Uterus (tissue), 4 donors: ENCODE measurements around the gene IFT22. TPM values are rescaled to one million over a fixed set of nuclear protein-coding genes. Genes with fewer than 3 reads are reported as not detected.
"Not testable (repeated sequence)": the region's sequence is repeated elsewhere in the genome, so short reads cannot be mapped to it uniquely, and the experiment has no call there.

Source experiments
- DNase-seq, 2 donors: peaks; one replicate each; pipeline ENCODE4 v3.0.0-alpha.2; 2019 to 2020
- H3K27ac ChIP-seq, 2 donors: fragments of 200-600 bp; sonication (generic); 1 replicate in 1 of 2; 2 replicates in 1 of 2; pipeline ENCODE4 v1.5.1; 2016 to 2018
- H3K27me3 ChIP-seq, 2 donors: fragments of 200-600 bp; sonication (generic); one replicate each; pipeline ENCODE4 v1.5.1; 2018 to 2019; ENCODE audit warnings: control low read depth in 1 of 2
- H3K36me3 ChIP-seq, 2 donors: fragments of 200-600 bp; sonication (generic); one replicate each; pipeline ENCODE4 v1.5.1; 2019; ENCODE audit warnings: control low read depth in 1 of 2
- H3K4me1 ChIP-seq, 2 donors: fragments of 200-600 bp; sonication (generic); one replicate each; pipeline ENCODE4 v1.5.1; 2018 to 2019; ENCODE audit warnings: control low read depth in 1 of 2
- H3K4me3 ChIP-seq, 2 donors: fragments of 200-600 bp; sonication (generic); 1 replicate in 1 of 2; 2 replicates in 1 of 2; pipeline ENCODE4 v1.5.1; 2018 to 2019; ENCODE audit warnings: mild to moderate bottlenecking in 1 of 2
- H3K9me3 ChIP-seq, 2 donors: fragments of 200-600 bp; sonication (generic); one replicate each; pipeline ENCODE4 v1.5.1; 2019; ENCODE audit warnings: control low read depth in 1 of 2
- CTCF ChIP-seq, 4 experiments: fragments of 200-600 bp in 2 of 4; fragments of 450-650 bp in 2 of 4; sonication (generic) in 2 of 4; IDR thresholded peaks; one replicate each; pipeline ENCODE4 v1.5.1; 2016 to 2019; ENCODE audit warnings: antibody characterized with exemption in 4 of 4, mild to moderate bottlenecking in 2 of 4, moderate library complexity in 1 of 4
- POLR2A ChIP-seq, 2 donors: fragments of 450-650 bp; IDR thresholded peaks; one replicate each; pipeline ENCODE4 v1.6.1; 2016; ENCODE audit warnings: antibody characterized with exemption in 2 of 2, mild to moderate bottlenecking in 1 of 2, moderate library complexity in 1 of 2
- intact Hi-C: fragments of 100-400 bp; cut with DNase I; formaldehyde crosslinking; loops from one replicate; pipeline ENCODE4 v1.15.1; 2023; ENCODE audit warnings: low total_unique reads
- total RNA-seq, 4 donors: library from RNA; depleted of rRNA in 3 of 4; stranded (reverse); fragments of >200 nt in 3 of 4; gene quantifications; one replicate each; pipeline versions ENCODE4 v1.1.0 to v1.2.4, GENCODE V29; 2014 to 2023
- donor health status: DM: yes; HTN: yes; CAD: no.

IFT22 gene
- total RNA-seq, 4 donors from 2014 or later = 7.1 to 43.5 (median 27.6) TPM

GRCh38 chr7:101277155-101277554 lies 44.5 kb downstream of the IFT22 start:
- intact Hi-C loops = no loop called here
- DNase-seq = no peak
- TF ChIP-seq CTCF (IDR thresholded peaks at IDR 0.05) (no peak), POLR2A (IDR thresholded peaks at IDR 0.05) (no peak)
- H3K4me1 ChIP-seq = no peaks in the 10 kb centered on the region
- no peak overlapping the region for H3K27ac ChIP-seq
- no peaks in the 10 kb centered on the region for H3K27me3 ChIP-seq
- H3K9me3 ChIP-seq = no peaks in the 10 kb centered on the region
- H3K36me3 ChIP-seq = no peaks in the 10 kb centered on the region
- H3K4me3 ChIP-seq = no peak overlapping the region

GRCh38 chr7:101273206-101273605 lies 48.4 kb downstream of the IFT22 start:
- TF ChIP-seq POLR2A (IDR thresholded peaks at IDR 0.05) (no peak), CTCF (IDR thresholded peaks at IDR 0.05) (no peak)
- H3K36me3 ChIP-seq = no peaks in the 10 kb centered on the region
- no peaks in the 10 kb centered on the region for H3K9me3 ChIP-seq
- no peak overlapping the region for H3K4me3 ChIP-seq
- no peaks in the 10 kb centered on the region for H3K4me1 ChIP-seq
- no peak overlapping the region for H3K27ac ChIP-seq
- DNase-seq = no peak
- H3K27me3 ChIP-seq = no peaks in the 10 kb centered on the region
- intact Hi-C loops = no loop called here

GRCh38 chr7:101271021-101271420 lies 50.6 kb downstream of the IFT22 start:
- Histone ChIP-seq H3K4me3 (no peak overlapping the region), H3K27me3 (no peaks in the 10 kb centered on the region), H3K27ac (no peak overlapping the region), H3K36me3 (no peaks in the 10 kb centered on the region), H3K9me3 (no peaks in the 10 kb centered on the region), H3K4me1 (no peaks in the 10 kb centered on the region)
- intact Hi-C loops = no loop called here
- TF ChIP-seq POLR2A (IDR thresholded peaks at IDR 0.05) (no peak), CTCF (IDR thresholded peaks at IDR 0.05) (no peak)
- no peak for DNase-seq

GRCh38 chr7:101269664-101270063 lies 51.9 kb downstream of the IFT22 start:
- Histone ChIP-seq H3K36me3 (no peaks in the 10 kb centered on the region), H3K9me3 (no peaks in the 10 kb centered on the region), H3K27ac (no peak overlapping the region), H3K4me3 (no peak overlapping the region), H3K4me1 (no peaks in the 10 kb centered on the region), H3K27me3 (no peaks in the 10 kb centered on the region)
- intact Hi-C loops = no loop called here
- DNase-seq = no peak
- TF ChIP-seq CTCF (IDR thresholded peaks at IDR 0.05) = no peak

- Histone ChIP-seq H3K27ac (no peak overlapping the region), H3K4me3 (no peak overlapping the region), H3K36me3 (no peaks in the 10 kb centered on the region), H3K4me1 (no peaks in the 10 kb centered on the region), H3K27me3 (no peaks in the 10 kb centered on the region), H3K9me3 (no peaks in the 10 kb centered on the region)
- no peak for TF ChIP-seq POLR2A (IDR thresholded peaks at IDR 0.05)
- no peak for TF ChIP-seq CTCF (IDR thresholded peaks at IDR 0.05)
- intact Hi-C loops = no loop called here
- DNase-seq = no peak
Observed at GRCh38 chr7:101265622-101266516, 55.7 kb downstream of the IFT22 start.

- H3K4me1 ChIP-seq, H3K27me3 ChIP-seq, intact Hi-C loops, H3K9me3 ChIP-seq, H3K36me3 ChIP-seq, H3K4me3 ChIP-seq: not testable (repeated sequence)
- DNase-seq = peak; percentile 70 to 80
- peak overlapping the region; percentile 48 to 63 for H3K27ac ChIP-seq
Observed at GRCh38 chr7:101264102-101264706, 57.4 kb downstream of the IFT22 start.
